Loucy (cell line): ENCODE data around the gene UNC5C.

Experiments used
- H2AFZ ChIP-seq: fragments of 200-600 bp; sonication (generic); 2 replicates; pipeline ENCODE4 v1.6.0; 2016; ENCODE audit warnings: antibody characterized with exemption, mild to moderate bottlenecking, low read length, moderate library complexity
- H3F3A ChIP-seq: fragments of 200-600 bp; 2 replicates; pipeline ENCODE4 v1.6.0; 2016; ENCODE audit warnings: antibody characterized with exemption, low read depth, mild to moderate bottlenecking
- H3K27me3 ChIP-seq: fragments of 200-600 bp; sonication (generic); 2 replicates; pipeline ENCODE4 v1.6.1; 2014; ENCODE audit warnings: low read length, mild to moderate bottlenecking; ENCODE audit not compliant: insufficient read depth, poor library complexity, severe bottlenecking
- H3K36me3 ChIP-seq: fragments of 200-600 bp; sonication (generic); 2 replicates; pipeline ENCODE4 v1.6.1; 2016; ENCODE audit warnings: low read length; ENCODE audit not compliant: insufficient read depth
- H3K4me1 ChIP-seq: fragments of 200-600 bp; sonication (generic); 2 replicates; pipeline ENCODE4 v1.5.1; 2014; ENCODE audit warnings: low read length, mild to moderate bottlenecking; ENCODE audit not compliant: insufficient read depth, poor library complexity, severe bottlenecking
- H3K4me2 ChIP-seq: fragments of 200-600 bp; sonication (generic); 2 replicates; pipeline ENCODE4 v1.6.0; 2014; ENCODE audit warnings: antibody characterized with exemption, low read length, low read depth, mild to moderate bottlenecking; ENCODE audit not compliant: poor library complexity, severe bottlenecking
- H3K4me3 ChIP-seq: fragments of 200-600 bp; sonication (generic); 2 replicates; pipeline ENCODE4 v1.5.1; 2014; ENCODE audit warnings: low read length, mild to moderate bottlenecking, mixed read lengths; ENCODE audit not compliant: poor library complexity, severe bottlenecking
- H3K79me2 ChIP-seq: fragments of 200-600 bp; sonication (generic); 2 replicates; pipeline ENCODE4 v1.6.1; 2014; ENCODE audit warnings: low read length; ENCODE audit not compliant: insufficient read depth
- H3K9ac ChIP-seq: fragments of 200-600 bp; sonication (generic); 2 replicates; pipeline ENCODE4 v1.6.0; 2014; ENCODE audit warnings: mild to moderate bottlenecking, low read depth, low read length, moderate library complexity; ENCODE audit not compliant: poor library complexity, severe bottlenecking
- H3K9me2 ChIP-seq: fragments of 200-600 bp; sonication (generic); replicated peaks from 2 replicates; pipeline ENCODE4 v1.6.1; 2016; ENCODE audit warnings: low read depth, low read length, mixed read lengths
- H3K9me3 ChIP-seq: fragments of 200-600 bp; sonication (generic); 2 replicates; pipeline ENCODE4 v1.6.1; 2014; ENCODE audit warnings: mild to moderate bottlenecking, antibody characterized with exemption, low read length, low read depth; ENCODE audit not compliant: insufficient read depth
- H4K20me1 ChIP-seq: fragments of 200-600 bp; sonication (generic); 2 replicates; pipeline ENCODE4 v1.6.0; 2014; ENCODE audit warnings: antibody characterized with exemption, low read length, mild to moderate bottlenecking; ENCODE audit not compliant: insufficient read depth, poor library complexity, severe bottlenecking
- CTCF ChIP-seq: fragments of 200-600 bp; sonication (generic); conservative IDR thresholded peaks from 2 replicates; pipeline ENCODE4 v1.5.1; 2014; ENCODE audit warnings: mild to moderate bottlenecking, antibody characterized with exemption, low read length
- EZH2phosphoT487 ChIP-seq: fragments of 200-600 bp; IDR thresholded peaks from 2 replicates; pipeline ENCODE4 v1.6.1; 2018; ENCODE audit warnings: antibody characterized with exemption, mild to moderate bottlenecking, moderate library complexity, borderline replicate concordance

Gene UNC5C

GRCh38 chr4:95526075-95526474 lies 22.7 kb downstream of the UNC5C start:
- Histone ChIP-seq H3K9ac (no peak overlapping the region), H3K27me3 (no peaks in the 10 kb centered on the region), H2AFZ (no peak overlapping the region), H3F3A (no peaks in the 10 kb centered on the region), H3K9me2 (no peaks in the 10 kb centered on the region), H3K36me3 (no peaks in the 10 kb centered on the region), H4K20me1 (no peaks in the 10 kb centered on the region), H3K4me3 (no peak overlapping the region), H3K4me2 (no peak overlapping the region), H3K9me3 (no peaks in the 10 kb centered on the region), H3K79me2 (no peaks in the 10 kb centered on the region), H3K4me1 (peaks cover 13% of the 10 kb centered on the region)
- TF ChIP-seq CTCF (no peak), EZH2phosphoT487 (no peak)

GRCh38 chr4:95524729-95525128 lies 24.0 kb downstream of the UNC5C start:
- no peaks in the 10 kb centered on the region for H3F3A ChIP-seq
- TF ChIP-seq EZH2phosphoT487: no peak
- no peak for TF ChIP-seq CTCF
- H3K9ac ChIP-seq: no peak overlapping the region
- no peaks in the 10 kb centered on the region for H3K27me3 ChIP-seq
- H3K9me3 ChIP-seq: no peaks in the 10 kb centered on the region
- no peaks in the 10 kb centered on the region for H3K4me1 ChIP-seq
- H4K20me1 ChIP-seq: no peaks in the 10 kb centered on the region
- no peak overlapping the region for H3K4me2 ChIP-seq
- no peaks in the 10 kb centered on the region for H3K9me2 ChIP-seq
- H3K79me2 ChIP-seq: no peaks in the 10 kb centered on the region
- H3K36me3 ChIP-seq: no peaks in the 10 kb centered on the region
- H2AFZ ChIP-seq: peak overlapping the region; percentile 45; the same call in 1 of the 2 replicates
- H3K4me3 ChIP-seq: no peak overlapping the region

GRCh38 chr4:95524184-95524583 lies 24.6 kb downstream of the UNC5C start:
- H4K20me1 ChIP-seq: no peaks in the 10 kb centered on the region
- H3K4me3 ChIP-seq: no peak overlapping the region
- no peak overlapping the region for H3K9ac ChIP-seq
- no peaks in the 10 kb centered on the region for H3K9me3 ChIP-seq
- no peaks in the 10 kb centered on the region for H3K4me1 ChIP-seq
- H3F3A ChIP-seq: no peaks in the 10 kb centered on the region
- H3K36me3 ChIP-seq: no peaks in the 10 kb centered on the region
- H3K79me2 ChIP-seq: no peaks in the 10 kb centered on the region
- no peaks in the 10 kb centered on the region for H3K9me2 ChIP-seq
- H2AFZ ChIP-seq: peak overlapping the region; percentile 58; the same call in 1 of the 2 replicates
- TF ChIP-seq EZH2phosphoT487: no peak
- no peak for TF ChIP-seq CTCF
- H3K27me3 ChIP-seq: no peaks in the 10 kb centered on the region
- no peak overlapping the region for H3K4me2 ChIP-seq
